Measurements from ENCODE around the gene CLDN19. TPM values are rescaled to one million over a fixed set of nuclear protein-coding genes. Genes with fewer than 3 reads are reported as not detected.

The CLDN19 gene
- total and polyA plus RNA-seq, 12 donors = 0.20 to 0.91 TPM; not detected in 10

DNA sequence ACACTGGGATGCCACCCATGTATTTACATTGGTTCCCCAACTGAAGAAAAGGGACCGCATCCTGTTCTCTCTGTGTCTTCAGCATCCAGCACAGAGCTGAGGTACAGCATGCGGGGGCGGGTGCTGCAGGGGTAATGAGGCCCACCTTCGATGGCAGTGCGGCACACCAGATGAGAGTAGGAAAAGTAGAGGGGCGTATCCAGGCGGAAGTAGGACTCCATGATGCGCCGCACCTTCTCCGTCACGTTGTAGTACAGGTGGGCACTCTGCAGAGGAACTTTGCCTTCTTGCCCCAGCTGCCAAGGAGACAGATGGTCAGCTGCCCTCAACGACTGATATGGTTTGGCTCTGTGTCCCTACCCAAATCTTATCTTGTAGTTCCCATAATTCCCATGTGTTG, 10.0 kb upstream of the CLDN19 start:
- 94 to 98% (median 96%) methylated on average over 12 of the region's 12 CpGs for WGBS, 4 donors
- Histone ChIP-seq H3K27me3 (no peaks in the 10 kb centered on the region), H3K27ac (no peak overlapping the region), H3K4me3 (no peak overlapping the region), H3K9me3 (replicated peaks in 1 of 3) (no peaks in the 10 kb centered on the region), H3K36me3 (replicated peaks in 1 of 2) (peaks cover 0 to 49% of the 10 kb centered on the region in 2 donors), H3K4me1 (replicated peaks in 1 of 2) (peaks cover 9 to 23% of the 10 kb centered on the region in 2 donors)
- intact Hi-C loops (cut with DNase I) = no loop called here
- TF ChIP-seq POLR2A (IDR thresholded peaks at IDR 0.05) = no peak
- TF ChIP-seq, protein P1, sequence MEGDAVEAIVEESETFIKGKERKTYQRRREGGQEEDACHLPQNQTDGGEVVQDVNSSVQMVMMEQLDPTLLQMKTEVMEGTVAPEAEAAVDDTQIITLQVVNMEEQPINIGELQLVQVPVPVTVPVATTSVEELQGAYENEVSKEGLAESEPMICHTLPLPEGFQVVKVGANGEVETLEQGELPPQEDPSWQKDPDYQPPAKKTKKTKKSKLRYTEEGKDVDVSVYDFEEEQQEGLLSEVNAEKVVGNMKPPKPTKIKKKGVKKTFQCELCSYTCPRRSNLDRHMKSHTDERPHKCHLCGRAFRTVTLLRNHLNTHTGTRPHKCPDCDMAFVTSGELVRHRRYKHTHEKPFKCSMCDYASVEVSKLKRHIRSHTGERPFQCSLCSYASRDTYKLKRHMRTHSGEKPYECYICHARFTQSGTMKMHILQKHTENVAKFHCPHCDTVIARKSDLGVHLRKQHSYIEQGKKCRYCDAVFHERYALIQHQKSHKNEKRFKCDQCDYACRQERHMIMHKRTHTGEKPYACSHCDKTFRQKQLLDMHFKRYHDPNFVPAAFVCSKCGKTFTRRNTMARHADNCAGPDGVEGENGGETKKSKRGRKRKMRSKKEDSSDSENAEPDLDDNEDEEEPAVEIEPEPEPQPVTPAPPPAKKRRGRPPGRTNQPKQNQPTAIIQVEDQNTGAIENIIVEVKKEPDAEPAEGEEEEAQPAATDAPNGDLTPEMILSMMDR (IDR thresholded peaks at IDR 0.05) = no peak
- DNase-seq = peak in 1 of 7 donors; percentile 14

DNA sequence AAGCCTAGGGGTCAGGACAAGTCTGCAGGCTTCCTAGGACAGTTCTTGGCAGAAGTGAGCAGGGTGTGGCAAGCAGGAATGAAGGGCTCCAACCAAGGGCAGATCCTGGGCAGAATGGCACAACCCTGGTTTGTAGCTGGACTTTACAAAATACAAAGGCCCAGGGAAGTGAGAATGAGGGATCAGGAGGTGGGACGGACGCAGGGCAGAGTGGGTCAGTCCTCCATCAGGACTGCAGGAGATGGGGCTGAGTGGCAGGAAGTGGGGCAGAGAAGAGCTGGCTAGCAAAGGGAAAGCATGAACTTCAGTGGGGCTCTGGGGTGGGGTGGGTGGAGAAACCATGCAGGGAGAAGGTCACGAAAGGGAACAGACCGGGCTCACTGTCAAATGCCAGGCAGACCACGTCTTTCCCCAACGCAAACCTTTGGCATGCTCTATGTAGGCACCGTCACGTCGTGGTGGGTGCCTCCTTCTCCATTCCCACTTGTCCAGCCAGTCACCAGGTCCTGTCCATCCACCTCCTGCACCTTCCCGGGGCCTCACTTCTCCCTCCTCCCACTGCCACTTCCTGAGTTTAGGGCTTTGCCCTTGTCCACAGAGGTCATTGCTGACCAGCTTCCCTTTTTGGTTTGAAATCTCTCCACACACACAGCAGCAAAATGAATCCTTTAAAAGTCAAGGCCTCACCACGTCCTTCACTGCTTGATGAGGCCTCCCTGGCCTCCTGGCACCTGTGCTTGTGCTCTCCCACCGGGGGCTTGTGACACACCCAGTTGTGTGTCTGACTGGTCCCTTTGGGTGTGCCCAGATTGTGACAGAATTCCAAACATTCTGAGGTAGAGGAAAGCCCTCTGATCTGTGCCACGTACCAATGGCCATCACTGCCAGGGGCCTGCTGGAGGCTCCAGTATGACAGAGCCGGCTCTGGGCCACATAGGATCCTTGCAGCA, 8.7 kb upstream of the CLDN19 start:
- TF ChIP-seq, protein P1 (IDR thresholded peaks at IDR 0.05) = no peak
- no peak for TF ChIP-seq POLR2A (IDR thresholded peaks at IDR 0.05)
- peaks cover 9 to 22% of the 10 kb centered on the region in 2 donors for H3K4me1 ChIP-seq (replicated peaks in 1 of 2)
- H3K36me3 ChIP-seq (replicated peaks in 1 of 2) = peaks cover 0 to 36% of the 10 kb centered on the region in 2 donors
- peak in 4 of 7 donors; percentile 17 to 61 (median 32) for DNase-seq
- H3K9me3 ChIP-seq (replicated peaks in 1 of 3) = no peaks in the 10 kb centered on the region
- peak overlapping the region in 2 of 5 donors; percentile 57 to 80 for H3K27ac ChIP-seq
- WGBS, 4 donors = 38 to 63% (median 52%) methylated on average over 14 of the region's 14 CpGs
- no peaks in the 10 kb centered on the region for H3K27me3 ChIP-seq
- intact Hi-C loops (cut with DNase I) = loop anchor here (5.0 to 10.0 kb wide), 2 partner anchors 171 to 174 kb away; no protein-coding TSS in a partner anchor
- H3K4me3 ChIP-seq = no peak overlapping the region

DNA sequence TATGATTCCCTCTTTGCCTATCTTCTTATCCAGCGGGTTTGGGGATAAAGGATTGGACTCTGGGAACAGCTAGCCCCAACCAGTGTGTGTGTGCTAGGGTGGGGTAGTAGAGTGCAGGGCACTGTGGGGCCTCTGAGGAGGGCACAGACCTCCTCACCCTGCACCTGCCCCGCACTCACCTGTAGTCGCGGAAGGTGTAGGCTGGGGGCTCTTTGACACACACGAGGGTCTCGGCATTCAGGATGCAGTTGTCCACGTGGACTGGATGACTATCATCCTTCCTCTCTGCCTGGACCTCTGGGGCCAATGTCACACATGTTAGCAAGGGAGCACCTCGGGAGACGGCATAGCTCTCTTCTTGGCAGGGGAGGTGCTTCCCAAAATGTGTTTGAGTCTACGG, 8.0 kb upstream of the CLDN19 start:
- H3K9me3 ChIP-seq (replicated peaks in 1 of 3) = no peaks in the 10 kb centered on the region
- 82 to 88% (median 86%) methylated on average over 8 to 10 of the region's 10 CpGs for WGBS, 4 donors
- no peak overlapping the region for H3K4me3 ChIP-seq
- H3K36me3 ChIP-seq (replicated peaks in 1 of 2) = peaks cover 0 to 33% of the 10 kb centered on the region in 2 donors
- DNase-seq = no peak
- intact Hi-C loops (cut with DNase I) = loop anchor here (5.0 to 10.0 kb wide), 2 partner anchors 171 to 173 kb away; no protein-coding TSS in a partner anchor
- peaks cover 9 to 15% of the 10 kb centered on the region in 2 donors for H3K4me1 ChIP-seq (replicated peaks in 1 of 2)
- no peaks in the 10 kb centered on the region for H3K27me3 ChIP-seq
- H3K27ac ChIP-seq = peak overlapping the region in 1 of 5 donors; percentile 80
- no peak for TF ChIP-seq POLR2A (IDR thresholded peaks at IDR 0.05)
- TF ChIP-seq, protein P1 (IDR thresholded peaks at IDR 0.05) = no peak

DNA sequence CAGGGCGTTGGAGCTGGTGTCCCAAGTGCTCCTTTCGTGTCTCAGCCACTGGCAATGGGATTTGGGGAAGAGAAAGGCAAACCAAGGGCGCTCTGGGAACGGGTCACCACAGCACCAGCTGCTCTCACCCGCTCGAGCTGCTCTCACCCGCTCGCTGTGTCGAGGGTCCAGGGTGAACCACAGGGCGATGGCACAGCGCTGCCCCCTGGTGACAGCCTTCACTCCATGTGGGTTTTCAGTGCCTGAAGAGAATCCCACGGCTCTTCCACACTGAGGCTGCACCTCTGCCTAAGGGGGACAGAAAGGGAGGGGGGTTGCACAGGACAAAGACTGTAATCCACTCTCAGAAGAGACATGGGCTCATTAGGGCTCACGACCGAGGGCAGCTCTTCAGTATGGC, 7.1 kb upstream of the CLDN19 start:
- intact Hi-C loops (cut with DNase I) = loop anchor here (5.0 to 10.0 kb wide), 2 partner anchors 170 to 172 kb away; no protein-coding TSS in a partner anchor
- 61 to 75% (median 69%) methylated on average over 9 to 14 of the region's 14 CpGs for WGBS, 4 donors
- no peaks in the 10 kb centered on the region for H3K27me3 ChIP-seq
- TF ChIP-seq, protein P1 (IDR thresholded peaks at IDR 0.05) = peak; percentile 19 to 64 (median 50)
- TF ChIP-seq POLR2A (IDR thresholded peaks at IDR 0.05) = no peak
- no peak overlapping the region for H3K4me3 ChIP-seq
- peak overlapping the region in 1 of 5 donors; percentile 80 for H3K27ac ChIP-seq
- H3K9me3 ChIP-seq (replicated peaks in 1 of 3) = no peaks in the 10 kb centered on the region
- peak in 3 of 7 donors; percentile 35 to 54 (median 44) for DNase-seq
- H3K36me3 ChIP-seq (replicated peaks in 1 of 2) = peaks cover 0 to 25% of the 10 kb centered on the region in 2 donors
- peaks cover 9 to 15% of the 10 kb centered on the region in 2 donors for H3K4me1 ChIP-seq (replicated peaks in 1 of 2)
